Measurements from ENCODE around the gene ERC2. TPM values are rescaled to one million over a fixed set of nuclear protein-coding genes. Genes with fewer than 3 reads are reported as not detected.

The ERC2 gene
- total and polyA plus RNA-seq, 8 donors, result 1.2 to 4.8 (median 2.3) TPM

DNA sequence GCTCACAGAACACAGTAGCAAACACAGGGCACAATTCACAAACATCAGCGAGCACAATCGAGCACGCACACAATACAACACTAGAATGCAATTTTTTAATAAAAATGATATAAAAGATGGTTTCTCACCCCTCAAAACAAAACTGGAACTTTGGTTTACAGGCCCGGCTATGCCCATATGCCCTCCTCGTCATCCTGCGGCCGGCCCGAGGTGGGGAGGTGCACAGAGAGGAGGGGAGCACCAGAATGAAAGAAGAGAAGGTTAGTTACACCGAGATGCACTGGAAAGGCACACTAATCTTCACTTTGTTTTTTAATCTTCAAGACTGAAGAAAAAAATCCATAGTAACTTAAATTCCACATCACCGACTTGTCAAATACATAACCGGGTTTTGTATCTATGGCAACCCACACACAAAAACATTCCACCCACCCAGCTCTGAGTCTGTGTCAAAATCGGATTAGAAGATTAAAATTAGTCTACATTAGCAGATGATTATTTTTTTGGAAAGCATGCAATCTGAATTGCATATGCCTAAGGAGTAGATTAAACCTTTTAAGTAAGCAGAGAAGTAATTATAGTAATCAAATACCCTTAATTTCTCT lies 784.5 kb downstream of the ERC2 start:
- no peak for ATAC-seq
- Histone ChIP-seq H3K9me3 (no peaks in the 10 kb centered on the region), H3K4me3 (no peak overlapping the region), H3K27me3 (no peaks in the 10 kb centered on the region), H3K4me1 (no peaks in the 10 kb centered on the region), H3K36me3 (no peaks in the 10 kb centered on the region), H3K27ac (no peak overlapping the region)
- FAIRE-seq, result no peak
- TF ChIP-seq, protein P1, sequence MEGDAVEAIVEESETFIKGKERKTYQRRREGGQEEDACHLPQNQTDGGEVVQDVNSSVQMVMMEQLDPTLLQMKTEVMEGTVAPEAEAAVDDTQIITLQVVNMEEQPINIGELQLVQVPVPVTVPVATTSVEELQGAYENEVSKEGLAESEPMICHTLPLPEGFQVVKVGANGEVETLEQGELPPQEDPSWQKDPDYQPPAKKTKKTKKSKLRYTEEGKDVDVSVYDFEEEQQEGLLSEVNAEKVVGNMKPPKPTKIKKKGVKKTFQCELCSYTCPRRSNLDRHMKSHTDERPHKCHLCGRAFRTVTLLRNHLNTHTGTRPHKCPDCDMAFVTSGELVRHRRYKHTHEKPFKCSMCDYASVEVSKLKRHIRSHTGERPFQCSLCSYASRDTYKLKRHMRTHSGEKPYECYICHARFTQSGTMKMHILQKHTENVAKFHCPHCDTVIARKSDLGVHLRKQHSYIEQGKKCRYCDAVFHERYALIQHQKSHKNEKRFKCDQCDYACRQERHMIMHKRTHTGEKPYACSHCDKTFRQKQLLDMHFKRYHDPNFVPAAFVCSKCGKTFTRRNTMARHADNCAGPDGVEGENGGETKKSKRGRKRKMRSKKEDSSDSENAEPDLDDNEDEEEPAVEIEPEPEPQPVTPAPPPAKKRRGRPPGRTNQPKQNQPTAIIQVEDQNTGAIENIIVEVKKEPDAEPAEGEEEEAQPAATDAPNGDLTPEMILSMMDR (IDR thresholded peaks at IDR 0.05), result no peak
- 82 to 84% methylated on average over 12 of the region's 12 CpGs for WGBS, 2 donors
- intact Hi-C loops (cut with DNase I), result no loop called here
- no peak for DNase-seq

DNA sequence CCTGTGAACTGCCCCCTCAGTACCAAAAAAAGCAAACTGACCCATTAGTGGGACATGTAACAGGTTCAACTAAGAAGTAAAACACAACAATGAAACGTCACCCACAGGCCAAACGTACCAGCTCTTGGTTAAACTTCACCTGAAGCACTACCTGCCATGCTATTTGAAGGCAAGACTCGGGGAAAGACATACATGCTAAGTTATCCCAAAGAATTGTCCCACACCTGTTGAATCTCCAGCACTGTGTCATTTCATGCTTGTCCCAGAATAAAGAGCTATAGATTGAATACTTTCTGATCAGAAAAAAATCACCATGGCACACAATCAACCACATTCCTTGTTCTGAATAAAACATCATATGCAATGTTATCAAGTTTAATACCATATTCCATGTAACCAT lies 785.8 kb downstream of the ERC2 start:
- intact Hi-C loops (cut with DNase I), result no loop called here
- 77 to 81% methylated on average over 3 of the region's 3 CpGs for WGBS, 2 donors
- Histone ChIP-seq H3K27ac (no peak overlapping the region), H3K4me3 (no peak overlapping the region), H3K9me3 (no peaks in the 10 kb centered on the region), H3K36me3 (no peaks in the 10 kb centered on the region), H3K27me3 (no peaks in the 10 kb centered on the region), H3K4me1 (no peaks in the 10 kb centered on the region)
- no peak for ATAC-seq
- TF ChIP-seq, protein P1 (IDR thresholded peaks at IDR 0.05), result no peak
- FAIRE-seq, result no peak
- no peak for DNase-seq

DNA sequence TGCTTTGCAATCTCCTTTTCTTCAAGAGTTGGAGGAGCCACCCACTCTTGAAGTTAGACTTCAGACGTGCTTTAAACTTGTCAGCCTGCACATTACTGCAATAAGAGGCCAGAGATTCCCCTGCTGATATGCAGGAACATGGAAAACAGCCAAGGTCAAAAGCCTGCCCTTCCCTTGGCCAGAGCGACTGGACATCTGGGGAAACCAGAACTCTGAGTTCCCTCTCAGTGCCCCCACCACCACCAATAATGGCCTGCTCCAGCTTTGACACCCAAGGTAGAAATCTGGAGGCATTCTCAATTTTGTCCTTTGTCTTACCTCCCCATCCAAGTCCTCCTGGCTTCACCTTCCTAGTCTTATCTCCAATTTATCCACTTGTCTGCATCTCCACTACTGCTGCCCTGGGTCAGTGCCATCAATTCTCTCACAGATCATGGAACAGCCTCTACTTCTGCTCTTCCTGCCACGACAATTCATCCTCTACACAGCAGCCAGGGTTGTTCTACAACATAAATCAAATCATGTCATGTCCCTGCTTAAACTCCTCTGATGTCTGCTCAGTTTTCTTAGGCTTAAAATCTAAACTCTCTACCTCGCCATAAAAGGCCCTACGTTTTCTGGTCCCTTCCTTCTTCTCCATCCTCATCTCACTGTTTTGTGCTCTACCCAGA lies 789.6 kb downstream of the ERC2 start:
- 65 to 72% methylated on average over 5 of the region's 5 CpGs for WGBS, 2 donors
- DNase-seq (no peak), FAIRE-seq (no peak), ATAC-seq (no peak)
- no peaks in the 10 kb centered on the region for H3K36me3 ChIP-seq
- H3K4me1 ChIP-seq, result no peaks in the 10 kb centered on the region
- H3K9me3 ChIP-seq, result no peaks in the 10 kb centered on the region
- TF ChIP-seq, protein P1 (IDR thresholded peaks at IDR 0.05), result no peak
- intact Hi-C loops (cut with DNase I), result no loop called here
- H3K27ac ChIP-seq, result no peak overlapping the region
- H3K4me3 ChIP-seq, result no peak overlapping the region
- no peaks in the 10 kb centered on the region for H3K27me3 ChIP-seq

DNA sequence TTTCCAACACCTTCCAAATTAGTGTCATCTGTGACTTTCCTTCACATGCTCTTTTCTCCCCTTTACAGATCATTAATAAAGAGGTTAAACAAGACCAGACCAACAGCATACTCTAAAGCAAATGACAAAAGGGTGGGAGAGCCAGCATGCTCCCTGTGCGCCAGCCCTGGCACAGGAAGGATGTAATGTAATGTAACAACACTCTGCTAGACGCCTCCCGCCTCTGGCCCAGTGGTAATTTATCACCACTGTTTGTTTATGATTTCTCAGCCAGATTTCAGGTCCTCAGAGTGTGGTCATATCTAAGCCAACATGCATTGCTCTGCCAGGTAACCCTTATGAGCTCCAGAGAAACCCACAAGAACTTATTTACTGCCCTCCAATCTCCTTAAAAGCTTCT lies 791.6 kb downstream of the ERC2 start:
- Histone ChIP-seq H3K9me3 (no peaks in the 10 kb centered on the region), H3K36me3 (no peaks in the 10 kb centered on the region), H3K4me1 (no peaks in the 10 kb centered on the region), H3K27me3 (no peaks in the 10 kb centered on the region), H3K4me3 (no peak overlapping the region), H3K27ac (no peak overlapping the region)
- WGBS, 2 donors, result 31 to 35% methylated on average over 3 of the region's 3 CpGs
- ATAC-seq, result peak; percentile 18 to 73 (median 64)
- TF ChIP-seq, protein P1 (IDR thresholded peaks at IDR 0.05), result no peak
- intact Hi-C loops (cut with DNase I), result no loop called here
- DNase-seq, result peak in 1 of 6 donors; percentile 28
- no peak for FAIRE-seq

DNA sequence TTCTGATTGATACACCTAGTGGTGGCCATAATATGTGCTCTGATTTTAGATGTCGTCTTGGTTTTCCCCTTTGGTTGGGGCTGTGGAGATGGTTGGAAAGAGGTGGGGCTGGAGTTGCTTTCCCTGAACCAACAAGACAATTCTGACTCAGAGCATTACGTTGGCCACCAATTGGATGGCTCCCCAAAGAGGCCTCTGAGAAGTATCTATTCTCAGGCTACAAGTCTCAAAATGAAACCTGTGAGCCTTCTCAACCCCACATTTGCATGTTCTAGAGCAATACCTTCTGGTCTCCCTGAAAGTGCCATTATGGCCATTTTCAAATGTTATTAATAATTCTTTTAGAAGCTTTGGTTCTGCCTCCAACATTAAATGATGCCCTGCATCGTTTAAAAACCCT lies 792.8 kb downstream of the ERC2 start:
- FAIRE-seq (no peak), ATAC-seq (no peak), DNase-seq (no peak)
- intact Hi-C loops (cut with DNase I), result no loop called here
- Histone ChIP-seq H3K27me3 (no peaks in the 10 kb centered on the region), H3K4me1 (no peaks in the 10 kb centered on the region), H3K27ac (no peak overlapping the region), H3K4me3 (no peak overlapping the region), H3K9me3 (no peaks in the 10 kb centered on the region), H3K36me3 (no peaks in the 10 kb centered on the region)
- 81 to 82% methylated on average over 3 of the region's 3 CpGs for WGBS, 2 donors
- TF ChIP-seq, protein P1 (IDR thresholded peaks at IDR 0.05), result no peak
